Measurements from ENCODE around the gene RIN3. TPM values are rescaled to one million over a fixed set of nuclear protein-coding genes. Genes with fewer than 3 reads are reported as not detected.

Gene RIN3
- total RNA-seq, 1 experiment from 2014 or later: 10.9 TPM

DNA sequence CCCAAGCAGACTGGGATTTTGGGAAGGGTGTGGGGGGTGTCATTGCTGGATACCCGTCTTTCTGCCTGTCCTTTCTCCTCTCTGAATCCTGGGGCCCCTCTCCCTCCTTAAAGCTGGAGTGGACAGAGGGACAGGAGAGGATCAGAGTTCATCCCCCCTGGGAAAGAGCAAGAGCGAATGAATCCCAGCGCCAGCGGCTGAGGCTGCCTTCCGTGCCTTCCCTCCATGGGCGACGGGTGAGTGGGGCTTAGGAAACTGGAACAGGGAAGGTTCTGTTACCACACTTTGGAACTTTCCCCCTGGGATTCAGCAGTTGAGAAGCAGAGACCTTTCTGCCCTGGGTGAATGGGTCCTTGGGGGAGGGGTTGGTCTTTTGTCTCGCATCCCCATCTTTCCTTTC, 16.2 kb upstream of the RIN3 start:
- POLR2A ChIA-PET: no interaction called here
- Histone ChIP-seq H3K9me3 (ENCODE audit: control insufficient read depth, insufficient read depth, low read depth, low read length) (no peaks in the 10 kb centered on the region), H3K4me3 (ENCODE audit: low read depth in 2 of 2, low read length in 2 of 2) (no peak overlapping the region), H3K4me1 (ENCODE audit: control insufficient read depth, insufficient read depth, low read length) (no peaks in the 10 kb centered on the region; the same call in 1 of the 2 replicates), H3K36me3 (ENCODE audit: control insufficient read depth, insufficient read depth, low read length) (no peaks in the 10 kb centered on the region), H3K27ac (ENCODE audit: low read length) (no peak overlapping the region), H3K27me3 (ENCODE audit: control insufficient read depth, insufficient read depth, low read length) (no peaks in the 10 kb centered on the region)
- DNase-seq (ENCODE audit: low read depth, low spot score) (no peak), ATAC-seq (no peak)
- TF ChIP-seq, protein P1, sequence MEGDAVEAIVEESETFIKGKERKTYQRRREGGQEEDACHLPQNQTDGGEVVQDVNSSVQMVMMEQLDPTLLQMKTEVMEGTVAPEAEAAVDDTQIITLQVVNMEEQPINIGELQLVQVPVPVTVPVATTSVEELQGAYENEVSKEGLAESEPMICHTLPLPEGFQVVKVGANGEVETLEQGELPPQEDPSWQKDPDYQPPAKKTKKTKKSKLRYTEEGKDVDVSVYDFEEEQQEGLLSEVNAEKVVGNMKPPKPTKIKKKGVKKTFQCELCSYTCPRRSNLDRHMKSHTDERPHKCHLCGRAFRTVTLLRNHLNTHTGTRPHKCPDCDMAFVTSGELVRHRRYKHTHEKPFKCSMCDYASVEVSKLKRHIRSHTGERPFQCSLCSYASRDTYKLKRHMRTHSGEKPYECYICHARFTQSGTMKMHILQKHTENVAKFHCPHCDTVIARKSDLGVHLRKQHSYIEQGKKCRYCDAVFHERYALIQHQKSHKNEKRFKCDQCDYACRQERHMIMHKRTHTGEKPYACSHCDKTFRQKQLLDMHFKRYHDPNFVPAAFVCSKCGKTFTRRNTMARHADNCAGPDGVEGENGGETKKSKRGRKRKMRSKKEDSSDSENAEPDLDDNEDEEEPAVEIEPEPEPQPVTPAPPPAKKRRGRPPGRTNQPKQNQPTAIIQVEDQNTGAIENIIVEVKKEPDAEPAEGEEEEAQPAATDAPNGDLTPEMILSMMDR (IDR thresholded peaks at IDR 0.05): no peak
- TF ChIP-seq, protein P2, sequence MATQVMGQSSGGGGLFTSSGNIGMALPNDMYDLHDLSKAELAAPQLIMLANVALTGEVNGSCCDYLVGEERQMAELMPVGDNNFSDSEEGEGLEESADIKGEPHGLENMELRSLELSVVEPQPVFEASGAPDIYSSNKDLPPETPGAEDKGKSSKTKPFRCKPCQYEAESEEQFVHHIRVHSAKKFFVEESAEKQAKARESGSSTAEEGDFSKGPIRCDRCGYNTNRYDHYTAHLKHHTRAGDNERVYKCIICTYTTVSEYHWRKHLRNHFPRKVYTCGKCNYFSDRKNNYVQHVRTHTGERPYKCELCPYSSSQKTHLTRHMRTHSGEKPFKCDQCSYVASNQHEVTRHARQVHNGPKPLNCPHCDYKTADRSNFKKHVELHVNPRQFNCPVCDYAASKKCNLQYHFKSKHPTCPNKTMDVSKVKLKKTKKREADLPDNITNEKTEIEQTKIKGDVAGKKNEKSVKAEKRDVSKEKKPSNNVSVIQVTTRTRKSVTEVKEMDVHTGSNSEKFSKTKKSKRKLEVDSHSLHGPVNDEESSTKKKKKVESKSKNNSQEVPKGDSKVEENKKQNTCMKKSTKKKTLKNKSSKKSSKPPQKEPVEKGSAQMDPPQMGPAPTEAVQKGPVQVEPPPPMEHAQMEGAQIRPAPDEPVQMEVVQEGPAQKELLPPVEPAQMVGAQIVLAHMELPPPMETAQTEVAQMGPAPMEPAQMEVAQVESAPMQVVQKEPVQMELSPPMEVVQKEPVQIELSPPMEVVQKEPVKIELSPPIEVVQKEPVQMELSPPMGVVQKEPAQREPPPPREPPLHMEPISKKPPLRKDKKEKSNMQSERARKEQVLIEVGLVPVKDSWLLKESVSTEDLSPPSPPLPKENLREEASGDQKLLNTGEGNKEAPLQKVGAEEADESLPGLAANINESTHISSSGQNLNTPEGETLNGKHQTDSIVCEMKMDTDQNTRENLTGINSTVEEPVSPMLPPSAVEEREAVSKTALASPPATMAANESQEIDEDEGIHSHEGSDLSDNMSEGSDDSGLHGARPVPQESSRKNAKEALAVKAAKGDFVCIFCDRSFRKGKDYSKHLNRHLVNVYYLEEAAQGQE (IDR thresholded peaks at IDR 0.05; ENCODE audit: insufficient read depth in 1 of 2, low read depth in 2 of 2, low read length in 1 of 2): no peak
- TF ChIP-seq SIN3A (IDR thresholded peaks at IDR 0.05; ENCODE audit: borderline replicate concordance, insufficient read depth, low read depth, low read length) (no peak), TCF7L2 (IDR thresholded peaks at IDR 0.05; ENCODE audit: low read depth, low read length) (no peak), POLR2AphosphoS5 (IDR thresholded peaks at IDR 0.05; ENCODE audit: low read depth, low read length) (no peak)
- no TSS peak for BruUV-seq (replicated peaks)
- CTCF ChIA-PET: no interaction called here
- in situ Hi-C loops (cut with HindIII; ENCODE audit: low pct_unique_long_range_greater_than_20kb, low sequenced_read_pairs) (no loop called here), intact Hi-C loops (cut with micrococcal nuclease; ENCODE audit: unreplicated experiment) (no loop called here)

- Histone ChIP-seq H3K9me3 (ENCODE audit: control insufficient read depth, insufficient read depth, low read depth, low read length) (no peaks in the 10 kb centered on the region), H3K27me3 (ENCODE audit: control insufficient read depth, insufficient read depth, low read length) (no peaks in the 10 kb centered on the region), H3K27ac (ENCODE audit: low read length) (no peak overlapping the region), H3K4me1 (ENCODE audit: control insufficient read depth, insufficient read depth, low read length) (peaks cover 5% of the 10 kb centered on the region; the same call in 1 of the 2 replicates), H3K36me3 (ENCODE audit: control insufficient read depth, insufficient read depth, low read length) (no peaks in the 10 kb centered on the region), H3K4me3 (ENCODE audit: low read depth in 2 of 2, low read length in 2 of 2) (no peak overlapping the region)
- TF ChIP-seq, protein P2 (IDR thresholded peaks at IDR 0.05; ENCODE audit: insufficient read depth in 1 of 2, low read depth in 2 of 2, low read length in 1 of 2): no peak
- no peak for TF ChIP-seq TCF7L2 (IDR thresholded peaks at IDR 0.05; ENCODE audit: low read depth, low read length)
- TF ChIP-seq SIN3A (IDR thresholded peaks at IDR 0.05; ENCODE audit: borderline replicate concordance, insufficient read depth, low read depth, low read length): no peak
- TF ChIP-seq POLR2AphosphoS5 (IDR thresholded peaks at IDR 0.05; ENCODE audit: low read depth, low read length): no peak
- TF ChIP-seq, protein P1 (IDR thresholded peaks at IDR 0.05): no peak
- no peak for DNase-seq (ENCODE audit: low read depth, low spot score)
- BruUV-seq (replicated peaks): no TSS peak
- ATAC-seq: no peak
- ChIA-PET CTCF (no interaction called here), POLR2A (no interaction called here)
- intact Hi-C loops (cut with micrococcal nuclease; ENCODE audit: unreplicated experiment) (no loop called here), in situ Hi-C loops (cut with HindIII; ENCODE audit: low pct_unique_long_range_greater_than_20kb, low sequenced_read_pairs) (no loop called here)
Measured at GRCh38 chr14:92499234-92499633, 14.3 kb upstream of the RIN3 start.

Measured in Panc1 (cell line).